HG03097 (cell line): Measurements from ENCODE around the gene CERS6.

Experiments
- ATAC-seq: cut with Tn5 transposase; IDR thresholded peaks from one replicate; pipeline ENCODE4 v1.9.1; 2021; ENCODE audit not compliant: unreplicated experiment, low FRiP score

The CERS6 gene

GRCh38 chr2:168441214-168441872, 14.7 kb upstream of the CERS6 start:
- no peak for ATAC-seq

GRCh38 chr2:168443818-168444217, 12.3 kb upstream of the CERS6 start:
- ATAC-seq: no peak

- no peak for ATAC-seq
Observed at GRCh38 chr2:168445960-168446359, 10.1 kb upstream of the CERS6 start.

- ATAC-seq: no peak
Observed at GRCh38 chr2:168448980-168449379, 7.1 kb upstream of the CERS6 start.

GRCh38 chr2:168449419-168449818, 6.7 kb upstream of the CERS6 start:
- ATAC-seq: no peak

GRCh38 chr2:168450171-168450570, 5.9 kb upstream of the CERS6 start:
- ATAC-seq: no peak

GRCh38 chr2:168450732-168451131, 5.3 kb upstream of the CERS6 start:
- ATAC-seq: no peak

- ATAC-seq: no peak
Observed at GRCh38 chr2:168452781-168453180, 3.3 kb upstream of the CERS6 start.

GRCh38 chr2:168453404-168453803, 2.7 kb upstream of the CERS6 start:
- no peak for ATAC-seq

- ATAC-seq: no peak
Observed at GRCh38 chr2:168454737-168455644, 1.1 kb upstream of the CERS6 start.

- peak; percentile 17 for ATAC-seq
Observed at GRCh38 chr2:168456521-168457189, 583 bp downstream of the CERS6 start.

- ATAC-seq: no peak
Observed at GRCh38 chr2:168457190-168457895, 1.3 kb downstream of the CERS6 start.

- no peak for ATAC-seq
Observed at GRCh38 chr2:168458139-168458538, 2.1 kb downstream of the CERS6 start.

GRCh38 chr2:168459256-168459655, 3.2 kb downstream of the CERS6 start:
- ATAC-seq: no peak

GRCh38 chr2:168460571-168460970, 4.5 kb downstream of the CERS6 start:
- no peak for ATAC-seq

GRCh38 chr2:168461178-168461941, 5.3 kb downstream of the CERS6 start:
- ATAC-seq: no peak

GRCh38 chr2:168461942-168462331, 5.9 kb downstream of the CERS6 start:
- no peak for ATAC-seq

GRCh38 chr2:168462543-168463045, 6.5 kb downstream of the CERS6 start:
- no peak for ATAC-seq

GRCh38 chr2:168465594-168465993, 9.5 kb downstream of the CERS6 start:
- ATAC-seq: no peak

- no peak for ATAC-seq
Observed at GRCh38 chr2:168466190-168466737, 10.2 kb downstream of the CERS6 start.
